PFSK-1 (cell line): ENCODE data around the gene FAM171A2.

Experiments used
- FOXP2 ChIP-seq: optimal IDR thresholded peaks from 2 replicates; pipeline ENCODE3; 2011; ENCODE audit warnings: borderline replicate concordance, control low read depth, inconsistent platforms; ENCODE audit not compliant: insufficient read depth; ENCODE audit errors: extremely low read length, extremely low read depth
- POLR2AphosphoS5 ChIP-seq: IDR thresholded peaks from 2 replicates; pipeline ENCODE4 v1.6.1; 2012; ENCODE audit warnings: low read depth, mild to moderate bottlenecking, control low read depth, low read length, moderate library complexity
- REST ChIP-seq, 2 experiments: IDR thresholded peaks; 2 replicates each; pipeline versions ENCODE4 v1.6.1 to v1.8.0; 2011 to 2012; ENCODE audit warnings: low read depth in 2 of 2, low read length in 2 of 2, control low read depth in 1 of 2, inconsistent platforms in 1 of 2, mild to moderate bottlenecking in 1 of 2, moderate library complexity in 1 of 2; ENCODE audit not compliant: insufficient read depth in 1 of 2
- SIN3A ChIP-seq: IDR thresholded peaks from 2 replicates; pipeline ENCODE4 v1.6.1; 2012; ENCODE audit warnings: mild to moderate bottlenecking, low read length, moderate library complexity, borderline replicate concordance; ENCODE audit not compliant: insufficient read depth
- TAF1 ChIP-seq: IDR thresholded peaks from 2 replicates; pipeline ENCODE4 v1.6.1; 2012; ENCODE audit warnings: low read length, control low read depth, borderline replicate concordance; ENCODE audit not compliant: insufficient read depth

- TF ChIP-seq POLR2AphosphoS5 (no peak), TAF1 (no peak), REST (IDR thresholded peaks at IDR 0.05; ENCODE audit: insufficient read depth in 1 of 2, low read depth in 2 of 2, low read length in 2 of 2) (no peak), SIN3A (no peak), FOXP2 (peak; percentile 39)
These were observed 48.6 kb downstream of the FAM171A2 start for GRCh38 chr17:44314869-44315661.
